Airway epithelial cell (primary cell): ENCODE results near the gene TTLL10. TPM values are rescaled to one million over a fixed set of nuclear protein-coding genes. Genes with fewer than 3 reads are reported as not detected.

ENCODE experiments used
- total RNA-seq: library from RNA; depleted of rRNA; stranded (reverse); fragments of >200 nt; gene quantifications from 2 replicates; pipeline ENCODE4 v1.2.3, GENCODE V29; 2015

Gene TTLL10
- total RNA-seq, result not detected in 2 replicates

GRCh38 chr1:1173793-1174415, at the start of gene TTLL10:
TTLL10 (plus strand) TSS chr1:1173880; CDS start chr1:1179216, 5,336 bp downstream.

GRCh38 chr1:1206376-1206965, 32.8 kb downstream of the TTLL10 start, which contains the start of gene TNFRSF18:
TNFRSF18 (minus strand) TSS chr1:1206592; CDS start chr1:1206571, 21 bp downstream.

GRCh38 chr1:1213345-1214265, 39.9 kb downstream of the TTLL10 start, which contains the start of gene TNFRSF4:
TNFRSF4 (minus strand) TSS chr1:1214153; CDS start chr1:1214127, 26 bp downstream.

GRCh38 chr1:1231400-1232207, 57.9 kb downstream of the TTLL10 start, which contains the start of gene SDF4:
SDF4 (minus strand) TSS chr1:1232001; CDS start chr1:1228772, 3,229 bp downstream.

GRCh38 chr1:1232208-1232795, 58.6 kb downstream of the TTLL10 start, which contains the start of gene B3GALT6:
B3GALT6 (plus strand) TSS chr1:1232237; CDS start chr1:1232279, 42 bp downstream.

GRCh38 chr1:1246577-1247340, 73.1 kb downstream of the TTLL10 start, which contains the start of gene C1QTNF12:
C1QTNF12 (minus strand) TSS chr1:1246722; CDS start chr1:1246690, 32 bp downstream.

Other genes starting within 250 kb of the TTLL10 start
- gene SAMD11, start 250.0 kb upstream of the TTLL10 start, total RNA-seq, result 0.98 and 1.3 TPM in 2 replicates
- gene NOC2L, start 214.6 kb upstream of the TTLL10 start, total RNA-seq, result 115 and 127 TPM in 2 replicates
- gene KLHL17, start 213.3 kb upstream of the TTLL10 start, total RNA-seq, result 19.6 and 20.5 TPM in 2 replicates
- 13.5 and 16.1 TPM in 2 replicates for gene PLEKHN1, start 207.4 kb upstream of the TTLL10 start, total RNA-seq
- 0.35 TPM in 1 of 2 replicates, not detected in the other for gene PERM1, start 191.8 kb upstream of the TTLL10 start, total RNA-seq
- 56.3 and 58.9 TPM in 2 replicates for gene HES4, start 173.8 kb upstream of the TTLL10 start, total RNA-seq
- 23.9 and 28.7 TPM in 2 replicates for gene ISG15, start 160.4 kb upstream of the TTLL10 start, total RNA-seq
- gene AGRN, start 153.8 kb upstream of the TTLL10 start, total RNA-seq, result 269 and 285 TPM in 2 replicates
- gene RNF223, start 99.6 kb upstream of the TTLL10 start, total RNA-seq, result 1.3 and 2.2 TPM in 2 replicates
- 12.7 and 22.9 TPM in 2 replicates for gene C1orf159, start 57.8 kb upstream of the TTLL10 start, total RNA-seq
- gene TNFRSF18, start 32.7 kb downstream of the TTLL10 start, total RNA-seq, result 0.63 and 0.98 TPM in 2 replicates
- gene TNFRSF4, start 40.3 kb downstream of the TTLL10 start, total RNA-seq, result not detected in 2 replicates
- 130 TPM in 2 replicates for gene SDF4, start 58.1 kb downstream of the TTLL10 start, total RNA-seq
- gene B3GALT6, start 58.4 kb downstream of the TTLL10 start, total RNA-seq, result 23.6 and 24.7 TPM in 2 replicates
- 0.71 and 1.1 TPM in 2 replicates for gene C1QTNF12, start 72.8 kb downstream of the TTLL10 start, total RNA-seq
- 43.3 and 56.1 TPM in 2 replicates for gene UBE2J2, start 100.0 kb downstream of the TTLL10 start, total RNA-seq
- gene SCNN1D, start 106.6 kb downstream of the TTLL10 start, total RNA-seq, result 0.09 and 0.21 TPM in 2 replicates
- gene ACAP3, start 134.1 kb downstream of the TTLL10 start, total RNA-seq, result 33.2 and 37.7 TPM in 2 replicates
- gene PUSL1, start 134.7 kb downstream of the TTLL10 start, total RNA-seq, result 63.3 and 72.2 TPM in 2 replicates
- 72.1 and 85.8 TPM in 2 replicates for gene INTS11, start 150.8 kb downstream of the TTLL10 start, total RNA-seq
- gene CPTP, start 150.9 kb downstream of the TTLL10 start, total RNA-seq, result 41.8 and 48.7 TPM in 2 replicates
- gene TAS1R3, start 157.4 kb downstream of the TTLL10 start, total RNA-seq, result 0.05 and 0.07 TPM in 2 replicates
- 81.8 and 99.3 TPM in 2 replicates for gene DVL1, start 175.5 kb downstream of the TTLL10 start, total RNA-seq
- 1.6 and 4.9 TPM in 2 replicates for gene MXRA8, start 184.7 kb downstream of the TTLL10 start, total RNA-seq
- 213 and 230 TPM in 2 replicates for gene AURKAIP1, start 201.3 kb downstream of the TTLL10 start, total RNA-seq
- 48.4 and 60.6 TPM in 2 replicates for gene CCNL2, start 225.5 kb downstream of the TTLL10 start, total RNA-seq
- 173 and 184 TPM in 2 replicates for gene MRPL20, start 233.4 kb downstream of the TTLL10 start, total RNA-seq
- 21.4 and 24.3 TPM in 2 replicates for gene ANKRD65, start 247.4 kb downstream of the TTLL10 start, total RNA-seq